SHP77 treated with DMSO at 0.1 percent for 48 hours (cell line): ENCODE results near the gene TMPRSS12.
A peak's percentile ranks its signal among the peaks of the same experiment; 100 is the strongest.
"Not testable (repeated sequence)": the region's sequence is repeated elsewhere in the genome, so short reads cannot be mapped to it uniquely, and the experiment has no call there.

ENCODE experiments used
- DNase-seq: peaks from one replicate; lab custom pipeline; 2025; lab: John Stamatoyannopoulos, UW

The TMPRSS12 gene, protein sequence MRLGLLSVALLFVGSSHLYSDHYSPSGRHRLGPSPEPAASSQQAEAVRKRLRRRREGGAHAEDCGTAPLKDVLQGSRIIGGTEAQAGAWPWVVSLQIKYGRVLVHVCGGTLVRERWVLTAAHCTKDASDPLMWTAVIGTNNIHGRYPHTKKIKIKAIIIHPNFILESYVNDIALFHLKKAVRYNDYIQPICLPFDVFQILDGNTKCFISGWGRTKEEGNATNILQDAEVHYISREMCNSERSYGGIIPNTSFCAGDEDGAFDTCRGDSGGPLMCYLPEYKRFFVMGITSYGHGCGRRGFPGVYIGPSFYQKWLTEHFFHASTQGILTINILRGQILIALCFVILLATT

DNA sequence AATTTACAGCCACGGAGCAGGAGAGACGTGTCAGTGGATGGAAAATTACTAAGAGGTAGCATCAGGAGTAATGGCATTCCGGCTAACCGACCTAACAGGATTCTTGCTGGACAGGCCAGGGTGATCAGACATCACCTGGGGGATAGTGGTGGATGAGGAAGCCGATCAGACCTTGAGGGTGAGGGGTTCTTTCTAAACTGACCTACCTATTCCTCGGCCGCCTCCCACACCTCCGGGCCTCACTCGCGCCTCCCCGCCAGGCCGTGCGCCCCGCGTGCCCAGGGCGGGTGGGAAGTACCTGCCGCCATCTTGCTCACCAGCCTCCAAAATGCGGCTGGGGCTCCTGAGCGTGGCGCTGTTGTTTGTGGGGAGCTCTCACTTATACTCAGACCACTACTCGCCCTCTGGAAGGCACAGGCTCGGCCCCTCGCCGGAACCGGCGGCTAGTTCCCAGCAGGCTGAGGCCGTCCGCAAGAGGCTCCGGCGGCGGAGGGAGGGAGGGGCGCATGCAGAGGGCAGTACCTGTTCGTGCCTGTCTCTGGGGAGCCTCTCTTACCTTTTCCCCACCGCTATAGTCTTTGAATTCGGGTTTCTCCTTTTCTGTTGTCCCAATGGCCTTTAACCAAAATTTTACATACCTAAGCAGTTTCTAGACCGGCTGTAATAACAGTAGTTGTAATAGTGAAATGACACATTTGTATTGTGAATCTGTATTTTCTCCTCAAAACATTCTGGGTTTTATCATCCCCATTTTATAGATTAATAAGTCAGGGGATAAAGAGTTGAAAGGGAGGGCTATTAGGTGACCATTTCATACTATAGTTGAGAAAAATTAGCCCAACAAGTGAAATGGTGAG, at the start of gene TMPRSS12:
Gene TMPRSS12 (plus strand): TSS at position 290 of the 857 bp plus-strand sequence. CDS start 39 bp downstream, at position 329.
- DNase-seq = no peak

DNA sequence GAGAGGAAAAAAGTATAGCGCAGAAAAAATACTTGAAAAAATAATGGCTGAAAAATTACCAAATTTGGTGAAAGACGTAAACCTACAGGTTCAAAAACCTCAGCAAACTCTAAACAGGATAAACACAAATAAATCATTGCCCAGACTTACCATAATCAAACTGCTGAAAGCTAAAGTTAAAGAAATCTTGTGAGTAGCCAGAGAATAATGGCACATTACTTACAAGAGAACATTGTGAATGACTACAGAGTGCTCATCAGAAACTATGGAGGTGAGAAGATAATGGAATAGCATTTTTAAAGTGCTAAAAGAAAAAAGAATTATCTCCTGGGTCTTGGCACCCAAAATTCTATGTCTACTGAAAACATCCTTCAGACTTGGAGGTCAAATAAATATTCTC, 42.8 kb upstream of the TMPRSS12 start:
- DNase-seq = no peak

DNA sequence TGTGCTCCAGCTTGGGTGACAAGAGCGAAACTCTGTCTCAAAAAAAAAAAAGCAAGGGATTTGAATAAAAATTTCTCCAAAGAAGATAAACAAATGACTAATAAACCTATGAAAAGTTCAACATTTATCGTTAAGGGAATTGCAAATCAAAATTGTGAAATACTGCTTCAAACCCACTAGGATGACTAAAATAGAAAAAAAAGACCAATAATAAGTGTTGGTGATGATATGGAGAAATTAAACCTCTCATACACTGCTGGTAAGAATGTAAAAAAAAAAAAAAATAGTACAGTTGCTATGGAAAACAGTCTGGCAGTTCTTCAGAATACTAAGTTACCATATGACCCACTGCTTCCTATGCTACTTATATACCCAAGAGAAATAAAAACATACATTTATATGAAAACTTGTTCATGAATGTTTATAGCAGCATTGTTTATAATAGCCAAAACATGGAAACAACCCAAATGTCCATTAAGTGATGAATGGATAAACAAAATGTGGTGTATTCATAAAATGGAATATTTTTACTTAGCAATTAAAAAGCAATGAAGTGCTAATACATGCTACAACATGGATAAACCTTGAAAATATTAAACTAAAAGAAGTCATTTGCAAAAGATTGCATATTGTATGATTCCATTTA, 39.4 kb upstream of the TMPRSS12 start:
- no peak for DNase-seq

DNA sequence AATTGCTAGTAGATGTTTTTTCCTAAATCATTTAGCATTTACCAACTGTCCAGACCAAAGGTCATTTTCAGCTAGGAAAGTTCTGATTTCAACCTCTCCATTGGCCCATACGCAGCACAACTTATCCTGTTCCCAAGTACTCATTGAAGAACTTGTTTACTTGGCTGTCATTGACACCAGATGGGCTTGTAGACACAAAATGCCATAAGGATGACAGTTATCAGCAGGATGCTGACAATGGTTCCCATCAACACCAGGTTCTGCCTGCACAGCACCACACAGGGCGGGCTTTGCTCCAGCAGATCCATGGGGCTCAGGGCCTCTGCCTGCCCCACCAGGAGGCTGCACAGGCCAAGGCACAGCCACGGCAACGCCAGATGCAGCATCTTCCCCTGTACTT, 36.5 kb upstream of the TMPRSS12 start:
- no peak for DNase-seq

DNA sequence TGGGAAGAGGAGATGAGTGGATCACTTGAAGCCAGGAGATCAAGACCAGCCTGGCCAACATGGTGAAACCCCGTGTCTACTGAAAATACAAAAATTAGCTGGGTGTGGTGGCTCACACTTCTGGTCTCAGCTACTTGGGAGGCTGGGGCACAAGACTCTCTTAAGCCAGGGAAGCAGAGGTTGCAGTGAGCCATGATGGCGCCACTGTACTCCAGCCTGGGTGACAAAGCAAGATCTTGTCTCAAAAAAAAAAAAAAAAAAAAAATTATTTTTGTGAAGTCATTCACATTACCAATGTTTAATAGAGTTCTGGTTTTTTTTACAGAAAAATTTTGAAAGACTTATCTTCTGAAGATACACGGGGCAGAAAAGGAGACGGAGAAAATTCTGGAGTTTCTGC, 33.6 kb upstream of the TMPRSS12 start:
- DNase-seq = not testable (repeated sequence)

DNA sequence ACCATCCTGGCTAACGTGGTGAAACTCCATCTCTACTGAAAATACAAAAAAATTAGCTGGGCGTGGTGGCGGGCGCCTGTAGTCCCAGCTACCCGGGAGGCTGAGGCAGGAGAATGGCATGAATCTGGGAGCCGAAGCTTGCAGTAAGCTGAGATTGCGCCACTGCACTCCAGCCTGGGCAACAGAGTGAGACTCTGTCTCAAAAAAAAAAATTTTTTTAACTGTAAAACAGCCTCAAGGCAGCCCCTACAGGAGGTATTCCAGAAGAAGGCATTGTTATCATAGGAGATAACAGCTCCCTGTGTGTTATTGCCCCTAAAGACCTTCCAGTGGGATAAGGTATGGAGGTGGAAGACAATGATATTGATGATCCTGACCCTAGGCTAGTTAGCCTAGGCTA, 27.8 kb upstream of the TMPRSS12 start:
- DNase-seq = not testable (repeated sequence)

DNA sequence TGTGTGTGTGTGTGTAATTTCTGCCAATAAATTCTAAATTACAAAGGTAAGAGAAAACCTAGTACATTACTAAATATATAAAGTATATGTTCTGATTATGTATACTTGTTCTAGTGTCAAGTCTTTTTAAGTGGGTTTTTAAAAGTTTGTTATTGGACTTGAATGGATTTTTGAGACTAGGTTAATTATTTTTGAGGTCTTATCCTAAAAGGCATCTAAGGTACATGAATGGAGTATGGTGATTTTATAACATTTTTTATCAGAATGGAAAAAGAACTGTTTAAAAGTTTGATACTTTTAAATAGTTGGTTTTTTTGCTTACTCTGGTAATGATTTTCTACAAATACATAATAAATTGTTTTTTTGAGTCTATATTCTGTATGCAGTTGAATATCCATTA, 22.5 kb upstream of the TMPRSS12 start:
- DNase-seq = no peak

DNA sequence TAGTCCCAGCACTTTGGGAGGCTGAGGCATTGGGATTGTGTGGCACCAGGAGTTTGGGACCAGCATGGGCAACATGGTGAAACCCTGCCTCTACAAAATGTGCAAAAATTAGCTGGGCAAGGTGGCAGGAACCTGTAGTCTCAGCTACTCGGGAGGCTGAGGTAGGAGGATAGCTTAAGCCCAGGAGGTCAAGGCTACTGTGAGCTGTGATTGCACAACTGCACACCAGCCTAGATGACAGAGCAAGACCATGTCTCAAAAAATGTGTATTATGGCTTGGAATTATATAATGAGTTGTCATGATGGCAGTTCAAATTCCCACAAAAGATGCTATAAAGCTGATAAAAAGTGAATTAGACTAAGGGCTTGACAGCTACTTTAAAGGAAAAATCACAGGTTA, 20.6 kb upstream of the TMPRSS12 start:
- no peak for DNase-seq

DNA sequence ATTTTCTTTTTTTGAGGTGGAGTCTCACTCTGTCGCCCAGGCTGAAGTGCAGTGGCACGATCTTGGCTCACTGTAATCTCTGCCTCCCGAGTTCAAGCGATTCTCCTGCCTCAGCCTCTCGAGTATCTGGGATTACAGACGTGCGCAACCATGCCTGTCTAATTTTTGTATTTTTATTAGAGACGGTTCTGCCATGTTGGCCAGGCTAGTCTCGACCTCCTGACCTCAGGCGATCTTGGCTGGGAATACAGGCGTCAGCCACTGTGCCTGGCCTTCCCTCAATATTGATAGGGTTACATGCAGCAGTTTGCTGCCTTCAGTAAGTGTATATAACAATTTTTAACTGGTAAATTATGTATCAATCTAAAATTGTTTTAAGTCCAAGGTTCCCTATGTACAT, 19.0 kb upstream of the TMPRSS12 start:
- not testable (repeated sequence) for DNase-seq

DNA sequence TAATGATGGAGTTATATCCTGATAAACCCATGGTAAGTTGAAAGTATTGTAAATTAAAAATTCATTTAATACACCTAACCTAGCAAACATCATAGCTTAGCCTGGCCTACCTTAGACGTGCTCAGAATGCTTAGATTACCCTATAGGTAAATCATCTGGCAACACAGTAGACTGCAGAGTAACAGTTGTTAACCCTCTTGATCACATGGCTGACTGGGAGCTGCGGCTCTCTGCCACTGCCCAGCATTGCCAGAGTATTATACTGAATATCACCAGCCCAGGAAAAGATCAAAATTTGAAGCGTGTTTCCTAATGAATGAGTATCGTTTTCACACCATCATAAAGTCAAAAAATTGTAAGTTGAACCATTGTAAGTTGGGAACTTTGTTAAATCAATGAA, 17.8 kb upstream of the TMPRSS12 start:
- no peak for DNase-seq

DNA sequence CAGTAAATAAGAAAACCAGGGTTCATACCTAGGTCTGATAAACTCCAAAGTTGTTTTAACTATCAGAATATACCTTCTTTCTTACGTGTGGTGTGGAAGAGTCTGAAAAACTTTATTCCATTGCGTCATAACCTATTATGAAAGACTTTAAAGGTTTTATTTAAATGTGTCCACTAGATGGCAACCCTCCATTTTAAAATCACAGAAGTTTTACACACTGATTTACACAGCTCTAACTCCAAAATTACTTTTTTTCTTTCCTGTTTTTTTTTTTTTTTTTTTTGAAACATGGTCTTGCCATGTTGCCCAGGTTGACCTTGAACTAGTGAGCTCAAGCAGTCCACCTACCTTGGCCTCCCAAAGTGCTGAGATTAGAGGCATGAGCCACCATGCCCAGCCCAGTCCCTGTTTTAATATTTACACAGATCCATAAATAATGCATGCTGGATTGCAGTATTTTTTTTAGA, 17.3 kb upstream of the TMPRSS12 start:
- DNase-seq = peak; percentile 13

DNA sequence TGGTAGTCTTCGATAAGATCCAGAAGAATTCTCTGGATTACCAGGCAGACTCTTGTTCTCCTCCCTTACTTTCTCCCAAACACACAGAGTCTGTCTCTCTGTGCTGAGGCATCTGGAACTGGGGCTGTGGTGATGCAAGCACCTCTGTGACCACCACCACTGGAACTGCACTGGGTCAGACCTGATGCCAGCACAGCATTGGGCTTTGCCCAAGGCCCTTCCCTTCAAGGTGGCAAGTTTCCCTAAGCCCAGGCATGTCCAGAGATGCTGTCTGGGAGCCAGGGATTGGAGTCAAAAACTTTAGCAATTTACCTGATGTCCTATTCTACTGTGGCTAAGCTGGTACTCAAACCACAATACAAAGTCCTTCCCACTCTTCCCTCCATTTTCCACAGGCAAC, 14.6 kb upstream of the TMPRSS12 start:
- DNase-seq = no peak

DNA sequence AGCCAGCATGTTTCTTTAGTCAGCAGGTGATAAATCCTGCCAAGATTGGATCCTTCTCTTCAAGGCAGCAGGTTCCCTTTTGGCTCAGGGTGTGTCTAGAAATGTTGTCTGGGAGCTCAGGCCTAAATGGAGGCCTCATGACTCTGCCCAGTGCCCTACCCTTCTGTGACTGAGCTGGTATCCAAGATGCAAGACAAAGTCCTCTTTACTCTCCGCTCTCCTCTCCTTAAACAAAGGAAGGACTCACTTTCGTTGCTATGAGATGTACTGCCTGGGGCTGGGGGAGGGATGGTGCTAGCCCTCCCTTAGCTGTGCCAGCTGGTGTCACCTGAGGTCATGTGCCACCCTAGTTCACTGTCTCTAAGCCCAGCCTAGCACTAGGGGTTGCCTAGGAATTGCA, 13.8 kb upstream of the TMPRSS12 start:
- DNase-seq = no peak

DNA sequence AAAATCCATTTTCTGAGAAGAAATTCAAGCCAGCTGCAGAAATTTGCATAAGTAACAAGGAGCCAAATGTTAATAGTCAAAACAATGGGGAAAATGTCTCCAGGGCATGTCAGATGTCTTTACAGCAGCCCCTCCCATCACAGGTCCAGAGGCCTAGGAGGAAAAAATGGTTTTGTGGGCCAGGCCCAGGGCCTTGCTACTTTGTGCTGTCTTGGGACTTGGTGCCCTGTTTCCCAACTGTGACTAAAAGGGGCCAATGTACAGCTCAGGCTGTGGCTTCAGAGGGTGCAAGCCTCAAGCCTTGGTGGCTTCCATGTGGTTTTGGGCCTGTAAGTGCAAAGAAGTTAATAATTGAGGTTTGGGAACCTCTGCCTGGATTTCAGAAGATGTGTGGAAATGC, 8.9 kb upstream of the TMPRSS12 start:
- not testable (repeated sequence) for DNase-seq

DNA sequence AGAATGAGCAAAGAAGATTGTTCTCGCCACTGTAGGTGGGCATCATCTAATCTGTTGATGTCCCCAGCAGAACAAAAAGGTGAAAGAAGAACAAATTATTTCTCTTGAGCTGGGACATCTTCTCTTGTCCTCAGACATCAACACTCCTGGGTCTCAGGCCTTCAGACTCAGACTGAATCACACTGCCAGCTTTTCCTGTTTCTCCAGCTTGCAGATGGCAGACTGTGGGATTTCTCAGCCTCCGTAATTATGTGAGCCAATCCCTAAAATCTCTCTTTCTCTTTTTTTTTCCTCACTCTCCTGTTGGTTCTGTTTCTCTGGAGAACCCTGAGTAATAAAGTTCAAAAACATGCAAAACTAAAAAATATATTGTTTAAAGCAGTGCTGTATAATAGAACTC, 3.7 kb upstream of the TMPRSS12 start:
- DNase-seq = no peak

DNA sequence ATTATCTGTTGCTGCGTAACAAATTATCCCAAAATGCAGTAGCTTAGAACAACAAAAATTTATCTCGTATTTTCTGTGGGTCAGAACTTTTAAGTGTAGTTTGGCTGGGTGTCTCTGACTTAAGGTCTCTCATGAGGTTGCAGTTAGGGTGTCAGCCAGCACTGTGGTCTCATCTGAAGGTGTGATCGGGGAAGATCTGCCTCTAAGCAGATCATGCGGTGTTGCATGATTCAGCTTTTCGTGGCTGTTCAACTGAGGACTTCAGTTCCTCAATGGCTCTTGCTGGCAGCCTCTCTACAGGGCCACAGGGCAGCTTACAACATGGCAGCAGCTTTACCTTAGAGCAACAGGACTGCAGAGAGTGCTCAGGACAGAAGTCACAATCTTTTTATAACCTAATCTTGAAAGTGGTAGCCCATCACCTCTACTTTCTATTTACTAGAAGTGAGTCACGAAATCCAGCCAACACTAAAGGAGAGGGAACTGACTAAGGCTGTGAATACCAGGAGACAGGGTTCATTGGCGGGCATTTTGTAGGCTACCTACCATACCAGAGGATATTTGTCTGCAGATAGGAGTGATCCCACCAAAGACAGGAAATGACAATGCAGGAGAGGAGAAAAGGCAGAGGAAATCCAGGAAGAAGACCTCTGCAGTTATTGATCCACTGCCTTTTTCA, 1.8 kb upstream of the TMPRSS12 start:
- no peak for DNase-seq

DNA sequence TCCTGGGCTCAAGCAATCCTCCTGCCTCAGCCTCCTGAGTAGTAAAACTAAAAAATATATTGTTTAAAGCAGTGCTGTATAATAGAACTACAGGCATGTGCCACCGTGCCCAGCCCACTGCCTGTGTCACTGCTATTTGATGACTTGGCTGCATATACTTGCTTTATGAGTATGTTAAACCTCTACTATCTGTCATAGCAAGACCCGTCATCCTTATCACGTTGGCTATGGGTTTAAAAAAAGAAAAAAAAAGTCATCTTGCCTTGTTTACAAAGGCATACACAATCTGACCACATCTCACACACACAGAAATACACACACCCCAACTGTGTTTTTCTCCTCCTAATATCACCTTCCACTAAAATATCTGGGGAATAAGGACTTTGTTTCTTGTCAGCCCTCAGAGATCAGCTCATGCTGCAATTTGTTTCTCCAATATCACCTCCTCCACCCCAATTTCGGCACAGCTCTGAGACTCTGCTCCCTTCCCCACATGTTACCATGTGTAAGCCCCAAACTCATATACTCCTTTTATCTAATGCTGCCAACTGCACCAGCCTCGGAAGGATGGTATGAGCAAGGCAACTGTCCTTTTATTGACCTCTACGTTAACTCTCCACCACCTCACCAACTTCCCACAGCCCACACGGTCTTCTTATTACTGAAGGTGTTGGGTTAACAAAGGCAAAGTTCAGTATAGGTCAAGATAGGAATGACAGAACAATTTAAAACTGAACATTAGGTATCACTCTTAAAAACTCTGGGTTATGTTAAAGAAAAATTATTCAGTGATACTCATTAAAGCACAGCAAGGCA, 802 bp upstream of the TMPRSS12 start:
- DNase-seq = no peak

DNA sequence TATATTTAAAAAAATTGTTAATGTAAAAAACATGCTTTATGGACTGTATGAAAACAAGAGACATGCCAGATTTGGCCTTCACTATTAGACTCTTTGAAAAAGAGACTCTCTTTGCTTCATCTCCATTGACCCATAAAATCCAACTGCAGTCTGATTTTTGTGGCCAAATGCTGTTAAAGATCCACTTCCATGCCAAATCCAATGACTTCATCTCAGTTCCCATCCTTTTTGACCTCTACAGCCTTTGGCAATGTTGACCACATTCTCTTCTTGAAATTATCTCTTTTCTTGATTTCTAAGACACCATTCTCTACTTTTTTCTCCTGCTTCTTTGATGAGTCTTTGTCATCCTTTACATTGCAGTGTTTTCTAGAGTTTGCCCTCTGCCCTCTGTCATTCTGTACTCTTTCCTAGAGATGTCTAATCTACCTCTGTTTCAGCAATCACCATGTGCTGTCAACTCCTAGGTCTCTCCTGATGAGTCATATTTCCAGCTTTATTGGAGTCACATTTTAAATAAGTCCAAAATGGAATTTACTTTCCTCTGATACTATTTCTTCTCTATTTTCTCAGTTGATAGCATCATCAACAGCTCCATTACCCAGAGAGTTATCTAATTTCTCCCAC, 2.4 kb downstream of the TMPRSS12 start:
- no peak for DNase-seq

DNA sequence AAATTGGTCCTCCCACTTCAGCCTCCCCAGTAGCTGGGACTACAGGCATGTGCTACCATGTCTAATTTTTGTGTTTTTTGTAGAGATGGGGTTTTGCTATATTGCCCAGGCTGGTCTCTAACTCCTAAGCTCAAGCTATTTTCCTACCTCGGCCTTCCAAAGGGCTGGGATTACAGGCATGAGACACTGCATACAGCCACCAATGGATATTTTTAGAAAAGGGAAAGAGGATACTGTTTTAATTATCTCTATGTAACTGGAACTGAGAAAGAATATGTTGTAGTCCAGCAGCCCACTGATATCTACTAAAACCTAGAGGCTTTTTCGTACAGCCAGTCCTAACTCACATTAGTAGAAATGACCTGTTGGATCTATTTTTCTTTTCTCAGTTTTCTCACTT, 6.2 kb downstream of the TMPRSS12 start:
- no peak for DNase-seq

DNA sequence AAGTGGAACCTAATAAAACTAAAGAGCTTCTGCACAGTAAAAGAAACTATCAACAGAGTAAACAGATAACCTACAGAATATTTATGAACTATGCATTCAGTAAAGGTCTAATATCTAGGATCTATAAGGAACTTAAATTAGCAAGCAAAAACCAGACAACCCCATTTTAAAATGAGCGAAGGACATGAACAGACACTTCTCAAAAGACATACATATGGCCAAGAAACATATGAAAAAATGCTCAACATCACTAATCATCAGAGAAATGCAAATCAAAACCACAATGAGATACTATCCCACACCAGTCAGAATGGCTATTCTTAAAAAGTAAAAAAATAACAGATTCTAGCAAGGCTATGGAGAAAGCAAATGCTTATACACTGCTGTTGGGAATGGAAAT, 12.5 kb downstream of the TMPRSS12 start:
- not testable (repeated sequence) for DNase-seq

DNA sequence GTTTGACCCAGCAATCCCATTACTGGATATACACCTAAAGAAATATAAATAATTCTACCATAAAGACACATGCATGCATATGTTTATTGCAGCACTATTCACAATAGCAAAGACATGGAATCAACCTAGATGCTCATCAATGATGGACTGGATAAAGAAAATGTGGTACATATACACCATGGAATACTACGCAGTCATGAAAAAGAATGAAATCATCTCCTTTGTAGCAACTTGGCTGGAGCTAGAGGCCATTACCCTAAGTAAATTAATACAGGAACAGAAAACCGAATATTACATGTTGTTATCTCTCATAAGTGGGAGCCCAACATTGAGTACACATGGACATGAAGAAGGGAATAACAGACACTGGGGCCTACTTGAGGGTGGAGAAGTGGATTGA, 13.0 kb downstream of the TMPRSS12 start:
- DNase-seq = not testable (repeated sequence)
